Activated CD8-positive, alpha-beta T cell treated with anti-CD3 and anti-CD28 coated beads for 36 hours (primary cell): ENCODE measurements around the gene NDUFB3. TPM values are rescaled to one million over a fixed set of nuclear protein-coding genes. Genes with fewer than 3 reads are reported as not detected.
A peak's percentile ranks its signal among the peaks of the same experiment; 100 is the strongest.
"Not testable (repeated sequence)": the region's sequence is repeated elsewhere in the genome, so short reads cannot be mapped to it uniquely, and the experiment has no call there.

Experiments
- ATAC-seq: fragments of 200-7000 bp; cut with Tn5 transposase; one replicate; pipeline ENCODE4 v1.10.0; 2021; ENCODE audit warnings: mild to moderate bottlenecking, moderate library complexity
- CTCF ChIA-PET: fragments of 350-600 bp; sonication (Branson Sonifier 250); formaldehyde crosslinking; loops from one replicate; lab custom pipeline; 2021; ENCODE audit warnings: antibody characterized with exemption; lab: Charles Lee
- POLR2A ChIA-PET: fragments of 350-600 bp; sonication (Branson Sonifier 250); formaldehyde crosslinking; loops from one replicate; lab custom pipeline; 2021; ENCODE audit warnings: antibody characterized with exemption; lab: Charles Lee
- DNase-seq: peaks from one replicate; pipeline ENCODE4 v3.0.0-alpha.2; 2020
- H3K27ac Mint-ChIP-seq: one replicate; pipeline ENCODE4 v1.8.0; 2021; ENCODE audit warnings: mild to moderate bottlenecking, mixed read lengths
- H3K27me3 Mint-ChIP-seq: one replicate; pipeline ENCODE4 v1.8.0; 2021; ENCODE audit warnings: mixed read lengths
- H3K36me3 Mint-ChIP-seq: one replicate; pipeline ENCODE4 v1.8.0; 2021; ENCODE audit warnings: low read depth, mixed read lengths
- H3K4me1 Mint-ChIP-seq: one replicate; pipeline ENCODE4 v1.8.0; 2021; ENCODE audit warnings: low read depth, mixed read lengths
- H3K4me3 Mint-ChIP-seq: one replicate; pipeline ENCODE4 v1.8.0; 2021; ENCODE audit warnings: mild to moderate bottlenecking, moderate library complexity, mixed read lengths
- H3K9me3 Mint-ChIP-seq: one replicate; pipeline ENCODE4 v1.8.0; 2021; ENCODE audit warnings: mixed read lengths
- intact Hi-C: fragments of 100-400 bp; cut with micrococcal nuclease; formaldehyde crosslinking; loops from one replicate; pipeline ENCODE4 v1.10.0; 2022
- total RNA-seq, 2 experiments: library from RNA; stranded (reverse); gene quantifications; one replicate each; pipeline ENCODE4 v1.2.3, GENCODE V29; 2021
- TF ChIP-seq, protein P1 (sequence below): fragments of 200-600 bp; IDR thresholded peaks from one replicate; pipeline ENCODE4 v1.8.0; 2022; ENCODE audit warnings: antibody characterized with exemption, mild to moderate bottlenecking

Gene NDUFB3
- total RNA-seq, 2 experiments from 2014 or later: 134 to 140 TPM

DNA sequence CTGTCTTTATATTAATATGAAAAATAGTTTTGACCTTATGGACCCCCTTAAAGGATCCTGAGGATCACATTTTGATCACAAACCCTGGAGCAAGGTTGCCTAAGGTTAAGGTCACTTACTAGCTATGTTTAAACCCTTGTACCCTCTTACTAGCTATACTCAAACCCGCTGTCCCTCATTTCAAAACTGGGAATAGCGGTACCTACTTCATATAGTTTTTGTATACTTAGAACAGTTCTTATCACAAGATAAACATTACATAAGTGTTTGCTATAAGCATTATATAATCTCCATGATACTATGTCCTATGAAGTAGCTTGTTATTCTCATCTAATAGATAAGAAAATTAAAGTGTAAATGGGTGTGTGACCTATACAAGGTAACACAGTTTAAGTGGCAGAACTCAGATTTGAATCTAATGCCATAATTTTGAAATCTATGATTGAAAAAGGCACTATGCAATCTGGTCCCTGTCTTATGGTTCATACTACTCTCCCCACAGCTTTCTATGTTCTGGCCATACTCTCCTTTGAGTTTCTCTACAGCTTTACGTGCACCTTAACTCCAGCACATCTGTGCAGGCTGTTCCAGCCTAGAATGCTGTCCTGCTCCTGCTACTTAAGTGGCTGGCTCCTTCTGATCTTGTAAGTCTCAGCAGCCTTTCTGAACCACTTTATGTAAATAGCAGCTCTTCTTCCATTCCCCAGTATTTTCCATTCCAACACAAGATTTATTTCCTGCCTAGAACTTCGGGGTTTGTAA, 30.8 kb upstream of the NDUFB3 start:
- no peaks in the 10 kb centered on the region for H3K27me3 Mint-ChIP-seq
- CTCF ChIA-PET: interaction anchor here (0.6 to 1.5 kb wide), 5 partner anchors 13 to 191 kb away, joined by 3 to 5 read pairs (median 3); no protein-coding TSS in a partner anchor
- peaks cover 9% of the 10 kb centered on the region for H3K9me3 Mint-ChIP-seq
- POLR2A ChIA-PET: interaction anchor here (1.6 kb wide), 1 partner anchor 9 kb away, joined by 4 read pairs; no protein-coding TSS in a partner anchor
- intact Hi-C loops: no loop called here
- DNase-seq: no peak
- H3K27ac Mint-ChIP-seq: peak overlapping the region; percentile 10
- TF ChIP-seq, protein P1, sequence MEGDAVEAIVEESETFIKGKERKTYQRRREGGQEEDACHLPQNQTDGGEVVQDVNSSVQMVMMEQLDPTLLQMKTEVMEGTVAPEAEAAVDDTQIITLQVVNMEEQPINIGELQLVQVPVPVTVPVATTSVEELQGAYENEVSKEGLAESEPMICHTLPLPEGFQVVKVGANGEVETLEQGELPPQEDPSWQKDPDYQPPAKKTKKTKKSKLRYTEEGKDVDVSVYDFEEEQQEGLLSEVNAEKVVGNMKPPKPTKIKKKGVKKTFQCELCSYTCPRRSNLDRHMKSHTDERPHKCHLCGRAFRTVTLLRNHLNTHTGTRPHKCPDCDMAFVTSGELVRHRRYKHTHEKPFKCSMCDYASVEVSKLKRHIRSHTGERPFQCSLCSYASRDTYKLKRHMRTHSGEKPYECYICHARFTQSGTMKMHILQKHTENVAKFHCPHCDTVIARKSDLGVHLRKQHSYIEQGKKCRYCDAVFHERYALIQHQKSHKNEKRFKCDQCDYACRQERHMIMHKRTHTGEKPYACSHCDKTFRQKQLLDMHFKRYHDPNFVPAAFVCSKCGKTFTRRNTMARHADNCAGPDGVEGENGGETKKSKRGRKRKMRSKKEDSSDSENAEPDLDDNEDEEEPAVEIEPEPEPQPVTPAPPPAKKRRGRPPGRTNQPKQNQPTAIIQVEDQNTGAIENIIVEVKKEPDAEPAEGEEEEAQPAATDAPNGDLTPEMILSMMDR: no peak
- H3K4me1 Mint-ChIP-seq: peaks cover 5% of the 10 kb centered on the region
- H3K4me3 Mint-ChIP-seq: no peak overlapping the region
- H3K36me3 Mint-ChIP-seq: peaks cover 40% of the 10 kb centered on the region
- no peak for ATAC-seq

DNA sequence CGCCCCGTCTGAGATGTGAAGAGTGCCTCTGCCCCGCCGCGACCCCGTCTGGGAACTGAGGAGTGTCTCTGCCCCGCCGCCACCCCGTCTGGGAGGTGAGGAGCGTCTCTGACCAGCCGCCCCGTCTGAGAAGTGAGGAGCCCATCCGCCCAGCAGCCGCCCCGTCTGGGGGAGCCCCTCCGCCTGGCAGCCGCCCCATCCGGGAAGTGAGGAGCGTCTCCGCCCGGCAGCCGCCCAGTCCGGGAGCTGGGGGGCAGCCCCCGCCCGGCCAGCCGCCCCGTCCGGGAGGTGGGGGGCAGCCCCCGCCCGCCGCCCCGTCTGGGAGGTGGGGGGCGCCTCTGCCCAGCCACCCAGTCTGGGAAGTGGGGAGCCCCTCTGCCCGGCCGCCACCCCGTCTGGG, 29.4 kb upstream of the NDUFB3 start:
- H3K27me3 Mint-ChIP-seq, ATAC-seq, intact Hi-C loops, H3K27ac Mint-ChIP-seq, H3K4me3 Mint-ChIP-seq, DNase-seq, POLR2A ChIA-PET: not testable (repeated sequence)
- CTCF ChIA-PET: interaction anchor here (1.8 kb wide), 1 partner anchor 27 kb away, joined by 6 read pairs; no protein-coding TSS in a partner anchor
- peaks cover 12% of the 10 kb centered on the region for H3K4me1 Mint-ChIP-seq
- peaks cover 12% of the 10 kb centered on the region for H3K9me3 Mint-ChIP-seq
- H3K36me3 Mint-ChIP-seq: peaks cover 40% of the 10 kb centered on the region

DNA sequence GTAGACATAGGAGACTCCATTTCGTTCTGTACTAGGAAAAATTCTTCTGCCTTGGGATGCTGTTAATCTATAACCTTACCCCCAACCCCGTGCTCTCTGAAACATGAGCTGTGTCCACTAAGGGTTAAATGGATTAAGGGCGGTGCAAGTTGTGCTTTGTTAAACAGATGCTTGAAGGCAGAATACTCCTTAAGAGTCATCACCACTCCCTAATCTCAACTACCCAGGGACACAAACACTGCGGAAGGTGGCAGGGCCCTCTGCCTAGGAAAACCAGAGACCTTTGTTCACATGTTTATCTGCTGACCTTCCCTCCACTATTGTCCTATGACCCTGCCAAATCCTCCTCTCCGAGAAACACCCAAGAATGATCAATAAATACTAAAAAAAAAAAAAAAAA, 28.8 kb upstream of the NDUFB3 start:
- CTCF ChIA-PET: interaction anchor here (1.3 to 1.8 kb wide), 2 partner anchors 14 to 26 kb away, joined by 6 read pairs; no protein-coding TSS in a partner anchor
- H3K27me3 Mint-ChIP-seq, DNase-seq, ATAC-seq, intact Hi-C loops, H3K4me3 Mint-ChIP-seq, POLR2A ChIA-PET, H3K27ac Mint-ChIP-seq: not testable (repeated sequence)
- Mint-ChIP-seq H3K4me1 (peaks cover 12% of the 10 kb centered on the region), H3K9me3 (peaks cover 15% of the 10 kb centered on the region), H3K36me3 (peaks cover 42% of the 10 kb centered on the region)

DNA sequence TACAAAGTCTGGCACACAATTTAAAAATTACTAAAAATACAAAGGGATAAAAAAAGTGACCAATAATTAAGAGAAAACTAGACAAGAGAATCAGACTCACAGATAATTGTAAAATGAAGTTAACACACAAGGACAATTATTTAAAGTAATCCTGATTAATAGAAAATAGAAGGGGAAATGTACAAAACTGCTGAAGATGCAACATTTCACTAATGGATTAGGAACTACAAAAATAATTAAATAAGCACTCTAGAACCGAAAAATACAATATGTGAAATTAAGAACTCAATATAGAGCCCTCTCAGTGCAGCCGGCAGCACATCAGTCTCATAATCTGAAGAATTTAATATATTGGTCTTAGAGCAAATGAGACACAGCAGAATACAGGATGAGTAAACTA, 24.9 kb upstream of the NDUFB3 start:
- Mint-ChIP-seq H3K4me1 (peaks cover 16% of the 10 kb centered on the region), H3K36me3 (peaks cover 35% of the 10 kb centered on the region), H3K9me3 (peaks cover 8% of the 10 kb centered on the region), H3K4me3 (no peak overlapping the region), H3K27ac (no peak overlapping the region), H3K27me3 (no peaks in the 10 kb centered on the region)
- DNase-seq (no peak), ATAC-seq (no peak)
- CTCF ChIA-PET: interaction anchor here (2.1 kb wide), 1 partner anchor 22 kb away, joined by 6 read pairs; no protein-coding TSS in a partner anchor
- POLR2A ChIA-PET: no interaction called here
- intact Hi-C loops: no loop called here
- TF ChIP-seq, protein P1: no peak

DNA sequence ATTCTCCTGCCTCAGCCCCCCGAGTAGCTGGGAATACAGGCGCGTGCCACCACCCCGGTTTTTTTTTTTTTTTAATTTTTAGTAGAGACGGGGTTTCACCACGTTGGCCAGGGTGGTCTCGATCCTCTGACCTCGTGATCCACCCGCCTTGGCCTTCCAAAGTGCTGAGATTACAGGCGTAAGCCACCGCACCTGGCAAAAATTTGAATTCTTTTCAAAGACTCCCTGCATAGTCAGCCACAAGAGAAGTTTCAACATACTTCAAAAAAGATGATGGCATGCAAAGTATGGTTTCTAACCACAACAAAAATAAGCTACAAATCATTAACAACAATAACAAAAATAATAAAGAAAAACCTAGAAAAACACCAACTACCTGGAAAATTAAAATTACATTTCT, 22.3 kb upstream of the NDUFB3 start:
- Mint-ChIP-seq H3K27me3 (no peaks in the 10 kb centered on the region), H3K36me3 (peaks cover 31% of the 10 kb centered on the region), H3K4me3 (no peak overlapping the region), H3K27ac (no peak overlapping the region), H3K4me1 (peaks cover 23% of the 10 kb centered on the region), H3K9me3 (peaks cover 8% of the 10 kb centered on the region)
- CTCF ChIA-PET: interaction anchor here (1.3 kb wide), 1 partner anchor 9 kb away, joined by 4 read pairs; no protein-coding TSS in a partner anchor
- DNase-seq: no peak
- TF ChIP-seq, protein P1: no peak
- no peak for ATAC-seq
- POLR2A ChIA-PET: interaction anchor here (1.0 to 1.3 kb wide), 2 partner anchors 9 to 68 kb away, joined by 4 read pairs; no protein-coding TSS in a partner anchor
- intact Hi-C loops: no loop called here
